GM23338 (cell line): ENCODE data around the gene UBASH3A. TPM values are rescaled to one million over a fixed set of nuclear protein-coding genes. Genes with fewer than 3 reads are reported as not detected.

Experiments
- ATAC-seq: fragments of 200-7000 bp; cut with Tn5 transposase; 3 replicates; pipeline ENCODE4 v1.9.1; 2020
- DNase-seq: peaks from one replicate; pipeline ENCODE4 v3.0.0-alpha.2; 2015; ENCODE audit warnings: low spot score
- H2AFZ ChIP-seq: fragments of 200-600 bp; sonication (generic); 2 replicates; pipeline ENCODE4 v1.8.0; 2016; ENCODE audit warnings: antibody characterized with exemption, mild to moderate bottlenecking, moderate library complexity
- H3F3A ChIP-seq: fragments of 200-600 bp; sonication (generic); replicated peaks from 2 replicates; pipeline ENCODE4 v1.8.0; 2017; ENCODE audit warnings: antibody characterized with exemption, mixed run types, low read depth
- H3K27ac ChIP-seq: fragments of 200-600 bp; sonication (generic); 2 replicates; pipeline ENCODE4 v1.6.1; 2016; ENCODE audit warnings: low read depth
- H3K27me3 ChIP-seq: fragments of 200-600 bp; sonication (generic); 2 replicates; pipeline ENCODE4 v1.8.0; 2016; ENCODE audit warnings: mild to moderate bottlenecking, mixed run types, moderate library complexity; ENCODE audit not compliant: insufficient read depth
- H3K36me3 ChIP-seq: fragments of 200-600 bp; sonication (generic); 2 replicates; pipeline ENCODE4 v1.8.0; 2016; ENCODE audit warnings: mild to moderate bottlenecking; ENCODE audit not compliant: insufficient read depth
- H3K4me1 ChIP-seq: fragments of 200-600 bp; sonication (generic); 2 replicates; pipeline ENCODE4 v1.8.0; 2016; ENCODE audit warnings: mild to moderate bottlenecking, moderate library complexity; ENCODE audit not compliant: insufficient read depth
- H3K4me2 ChIP-seq: fragments of 200-600 bp; sonication (generic); 2 replicates; pipeline ENCODE4 v1.7.1; 2017; ENCODE audit warnings: mixed run types
- H3K4me3 ChIP-seq: fragments of 200-600 bp; sonication (generic); 2 replicates; pipeline ENCODE4 v1.6.1; 2016; ENCODE audit warnings: mixed run types
- H3K79me2 ChIP-seq: fragments of 200-600 bp; sonication (generic); replicated peaks from 2 replicates; pipeline ENCODE4 v1.8.0; 2017; ENCODE audit warnings: mild to moderate bottlenecking; ENCODE audit not compliant: insufficient read depth
- H3K9me2 ChIP-seq: fragments of 200-600 bp; sonication (generic); 2 replicates; pipeline ENCODE4 v1.8.0; 2017; ENCODE audit not compliant: insufficient read depth
- H4K20me1 ChIP-seq: fragments of 200-600 bp; sonication (generic); replicated peaks from 2 replicates; pipeline ENCODE4 v1.8.0; 2017; ENCODE audit warnings: mild to moderate bottlenecking; ENCODE audit not compliant: insufficient read depth
- H3K27ac Mint-ChIP-seq: 2 replicates; pipeline ENCODE4 v1.8.0; 2020; ENCODE audit warnings: inconsistent platforms, mild to moderate bottlenecking, moderate library complexity, mixed read lengths
- H3K27me3 Mint-ChIP-seq: 3 replicates; pipeline ENCODE4 v1.8.0; 2022; ENCODE audit warnings: low read depth, mild to moderate bottlenecking, moderate library complexity, mixed read lengths, inconsistent platforms; ENCODE audit not compliant: insufficient read depth, poor library complexity
- H3K36me3 Mint-ChIP-seq: 3 replicates; pipeline ENCODE4 v1.8.0; 2021; ENCODE audit warnings: low read depth, mild to moderate bottlenecking, inconsistent platforms, moderate library complexity, mixed read lengths
- H3K4me1 Mint-ChIP-seq: 3 replicates; pipeline ENCODE4 v1.8.0; 2020; ENCODE audit warnings: mild to moderate bottlenecking, inconsistent platforms, mixed read lengths
- H3K4me3 Mint-ChIP-seq: 3 replicates; pipeline ENCODE4 v1.8.0; 2021; ENCODE audit warnings: moderate library complexity, mild to moderate bottlenecking, inconsistent platforms, mixed read lengths
- H3K9me3 Mint-ChIP-seq: 3 replicates; pipeline ENCODE4 v1.8.0; 2020; ENCODE audit warnings: moderate library complexity, mild to moderate bottlenecking, inconsistent platforms, mixed read lengths
- CREB1 ChIP-seq: fragments of 250-450 bp; sonication (Bioruptor Pico); IDR thresholded peaks from 2 replicates; pipeline ENCODE4 v1.5.0; 2020; ENCODE audit warnings: low read depth, mild to moderate bottlenecking, moderate library complexity
- CTCF ChIP-seq, 2 experiments: fragments of 200-600 bp in 1 of 2; sonication (generic) in 1 of 2; conservative IDR thresholded peaks; 2 replicates each; pipeline versions ENCODE4 v1.5.1 to v1.6.1; 2016 to 2017; ENCODE audit warnings: antibody characterized with exemption in 2 of 2, low read depth in 2 of 2, mild to moderate bottlenecking in 2 of 2, moderate library complexity in 1 of 2
- ETS1 ChIP-seq: IDR thresholded peaks from 2 replicates; pipeline ENCODE4 v1.6.1; 2016; ENCODE audit warnings: antibody characterized with exemption
- EZH2 ChIP-seq: fragments of 200-600 bp; sonication (generic); IDR thresholded peaks from one replicate; pipeline ENCODE4 v1.8.0; 2017; ENCODE audit warnings: antibody characterized with exemption, mild to moderate bottlenecking, low read depth; ENCODE audit not compliant: unreplicated experiment
- EZH2phosphoT487 ChIP-seq: fragments of 200-600 bp; sonication (generic); IDR thresholded peaks from one replicate; pipeline ENCODE4 v1.8.1; 2018; ENCODE audit warnings: antibody characterized with exemption; ENCODE audit not compliant: unreplicated experiment
- JUNB ChIP-seq: IDR thresholded peaks from one replicate; pipeline ENCODE4 v1.6.1; 2016; ENCODE audit warnings: antibody characterized with exemption; ENCODE audit not compliant: unreplicated experiment
- NANOG ChIP-seq: IDR thresholded peaks from 2 replicates; pipeline ENCODE4 v1.6.1; 2016; ENCODE audit warnings: antibody characterized with exemption, borderline replicate concordance
- POLR2AphosphoS5 ChIP-seq: IDR thresholded peaks from 2 replicates; pipeline ENCODE4 v1.6.1; 2016; ENCODE audit warnings: antibody characterized with exemption, low read depth
- REST ChIP-seq: IDR thresholded peaks from one replicate; pipeline ENCODE4 v1.6.1; 2018; ENCODE audit warnings: antibody characterized with exemption; ENCODE audit not compliant: unreplicated experiment
- STAT1 ChIP-seq: IDR thresholded peaks from one replicate; pipeline ENCODE4 v1.6.1; 2016; ENCODE audit warnings: antibody characterized with exemption; ENCODE audit not compliant: unreplicated experiment
- ZNF114 ChIP-seq: fragments of 250-450 bp; sonication (Bioruptor Pico); IDR thresholded peaks from 2 replicates; pipeline ENCODE4 v1.5.0; 2020; ENCODE audit warnings: mild to moderate bottlenecking, moderate library complexity
- ZNF331 ChIP-seq: fragments of 250-450 bp; sonication (Bioruptor Pico); IDR thresholded peaks from 2 replicates; pipeline ENCODE4 v1.5.0; 2020; ENCODE audit warnings: low read depth, mild to moderate bottlenecking, moderate library complexity
- ZNF462 ChIP-seq: fragments of 250-450 bp; sonication (Bioruptor Pico); IDR thresholded peaks from 2 replicates; pipeline ENCODE4 v1.5.0; 2020; ENCODE audit warnings: mild to moderate bottlenecking, moderate library complexity
- polyA plus RNA-seq: library from polyadenylated mRNA; unstranded; fragments of >200 nt; fragmentation: Nextera tagmentation; extraction: Ambion mirVana; gene quantifications from 2 replicates; pipeline ENCODE4 v1.2.1, GENCODE V29; 2016
- total RNA-seq: library from RNA; depleted of rRNA; stranded (reverse); fragments of >200 nt; shearing (Covaris generic); gene quantifications from 2 replicates; pipeline ENCODE4 v1.2.3, GENCODE V29; 2014

The UBASH3A gene
- total and polyA plus RNA-seq, 2 experiments from 2014 or later, result not detected

GRCh38 chr21:42364304-42364865 is 39.3 kb upstream of the UBASH3A start:
- TF ChIP-seq POLR2AphosphoS5 (no peak), STAT1 (no peak), ZNF331 (CRISPR knock-in tag) (no peak), ETS1 (no peak), NANOG (no peak), EZH2phosphoT487 (no peak), ZNF462 (CRISPR knock-in tag) (no peak), CREB1 (CRISPR knock-in tag) (no peak), CTCF (conservative IDR thresholded peaks at IDR 0.05; ENCODE audit: low read depth in 2 of 2) (no peak), REST (no peak), JUNB (no peak), ZNF114 (no peak), EZH2 (no peak)
- peaks cover 10% of the 10 kb centered on the region for H3K9me3 Mint-ChIP-seq
- H3K4me3 Mint-ChIP-seq, result no peak overlapping the region
- Histone ChIP-seq H4K20me1 (no peaks in the 10 kb centered on the region), H3K79me2 (no peaks in the 10 kb centered on the region), H2AFZ (no peak overlapping the region), H3K36me3 (no peaks in the 10 kb centered on the region), H3K27me3 (no peaks in the 10 kb centered on the region), H3K4me1 (no peaks in the 10 kb centered on the region), H3K27ac (no peak overlapping the region), H3K4me2 (no peak overlapping the region), H3K4me3 (no peak overlapping the region), H3K9me2 (no peaks in the 10 kb centered on the region), H3F3A (no peaks in the 10 kb centered on the region)
- H3K36me3 Mint-ChIP-seq, result peaks cover 6% of the 10 kb centered on the region
- no peak overlapping the region for H3K27ac Mint-ChIP-seq
- H3K27me3 Mint-ChIP-seq, result peaks cover 7% of the 10 kb centered on the region
- ATAC-seq (no peak), DNase-seq (no peak)
- peaks cover 9% of the 10 kb centered on the region for H3K4me1 Mint-ChIP-seq
